ENCODE data around the gene METTL15.
A peak's percentile ranks its signal among the peaks of the same experiment; 100 is the strongest.
"Not testable (repeated sequence)": the region's sequence is repeated elsewhere in the genome, so short reads cannot be mapped to it uniquely, and the experiment has no call there.

METTL15 gene

GRCh38 chr11:28245131-28245530 lies 136.9 kb downstream of the METTL15 start:
- peak in 1 of 2 donors; percentile 26 for DNase-seq (ENCODE audit: low read depth in 2 of 2)
- H3K4me3 ChIP-seq (replicated peaks in 1 of 2; ENCODE audit: low read depth in 2 of 2, low read length in 2 of 2): no peak overlapping the region
- no peak for TF ChIP-seq CTCF (IDR thresholded peaks at IDR 0.05; ENCODE audit: low read depth, low read length)

- no peak overlapping the region for H3K4me3 ChIP-seq (replicated peaks in 1 of 2; ENCODE audit: low read depth in 2 of 2, low read length in 2 of 2)
- no peak for TF ChIP-seq CTCF (IDR thresholded peaks at IDR 0.05; ENCODE audit: low read depth, low read length)
- no peak for DNase-seq (ENCODE audit: low read depth in 2 of 2)
Measured at GRCh38 chr11:28250192-28250591, 142.0 kb downstream of the METTL15 start.

- no peak overlapping the region for H3K4me3 ChIP-seq (replicated peaks in 1 of 2; ENCODE audit: low read depth in 2 of 2, low read length in 2 of 2)
- TF ChIP-seq CTCF (IDR thresholded peaks at IDR 0.05; ENCODE audit: low read depth, low read length): no peak
- no peak for DNase-seq (ENCODE audit: low read depth in 2 of 2)
Measured at GRCh38 chr11:28251257-28251656, 143.1 kb downstream of the METTL15 start.

GRCh38 chr11:28257761-28258160 lies 149.6 kb downstream of the METTL15 start:
- TF ChIP-seq CTCF (IDR thresholded peaks at IDR 0.05; ENCODE audit: low read depth, low read length): no peak
- DNase-seq (ENCODE audit: low read depth in 2 of 2): peak; percentile 4 to 25

GRCh38 chr11:28259177-28259843 lies 151.1 kb downstream of the METTL15 start:
- DNase-seq (ENCODE audit: low read depth in 2 of 2): no peak
- no peak overlapping the region for H3K4me3 ChIP-seq (replicated peaks in 1 of 2; ENCODE audit: low read depth in 2 of 2, low read length in 2 of 2)
- TF ChIP-seq CTCF (IDR thresholded peaks at IDR 0.05; ENCODE audit: low read depth, low read length): no peak

More at GRCh38 chr11:28257761-28258160, 149.6 kb downstream of the METTL15 start:
- H3K4me3 ChIP-seq (replicated peaks in 1 of 2; ENCODE audit: low read depth in 2 of 2, low read length in 2 of 2): no peak overlapping the region

GRCh38 chr11:28268925-28269324 lies 160.7 kb downstream of the METTL15 start:
- no peak for TF ChIP-seq CTCF (IDR thresholded peaks at IDR 0.05; ENCODE audit: low read depth, low read length)
- H3K4me3 ChIP-seq (replicated peaks in 1 of 2; ENCODE audit: low read depth in 2 of 2, low read length in 2 of 2): no peak overlapping the region
- no peak for DNase-seq (ENCODE audit: low read depth in 2 of 2)

- no peak for DNase-seq (ENCODE audit: low read depth in 2 of 2)
- no peak for TF ChIP-seq CTCF (IDR thresholded peaks at IDR 0.05; ENCODE audit: low read depth, low read length)
- no peak overlapping the region for H3K4me3 ChIP-seq (replicated peaks in 1 of 2; ENCODE audit: low read depth in 2 of 2, low read length in 2 of 2)
Measured at GRCh38 chr11:28269586-28269985, 161.4 kb downstream of the METTL15 start.

- not testable (repeated sequence) for H3K4me3 ChIP-seq (replicated peaks in 1 of 2; ENCODE audit: low read depth in 2 of 2, low read length in 2 of 2); DNase-seq (ENCODE audit: low read depth in 2 of 2)
Measured at GRCh38 chr11:28272247-28272646, 164.1 kb downstream of the METTL15 start.
